ENCODE data around the gene SULT1C3. TPM values are rescaled to one million over a fixed set of nuclear protein-coding genes. Genes with fewer than 3 reads are reported as not detected.
"Not testable (repeated sequence)": the region's sequence is repeated elsewhere in the genome, so short reads cannot be mapped to it uniquely, and the experiment has no call there.

The SULT1C3 gene
- total RNA-seq, 1 donor from 2014 or later = not detected

DNA sequence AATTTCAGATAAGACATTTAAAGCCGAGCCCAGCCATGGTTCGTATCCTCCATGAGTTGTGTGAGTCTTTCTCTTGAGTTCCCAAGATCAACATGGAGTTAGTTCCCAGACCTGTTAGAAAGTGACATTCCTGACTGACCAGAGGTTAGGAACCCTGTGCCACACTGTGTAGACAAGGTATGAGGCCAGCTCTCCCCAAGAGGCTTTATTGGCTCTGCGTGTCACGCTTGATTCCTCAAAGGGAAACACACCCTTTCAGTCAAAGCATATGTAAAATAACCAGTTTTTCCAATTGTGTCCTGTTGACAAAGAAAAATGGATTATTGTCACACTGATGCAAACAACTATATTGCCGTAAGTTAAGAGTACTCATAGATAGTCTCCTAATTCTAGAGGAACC is 1.2 kb downstream of the SULT1C3 start:
- DNase-seq = no peak
- no peak for ATAC-seq
- intact Hi-C loops (cut with micrococcal nuclease) = no loop called here

- intact Hi-C loops (cut with micrococcal nuclease) = no loop called here
- DNase-seq (no peak), ATAC-seq (no peak)
These were observed 3.8 kb downstream of the SULT1C3 start for GRCh38 chr2:108243566-108243965.

DNA sequence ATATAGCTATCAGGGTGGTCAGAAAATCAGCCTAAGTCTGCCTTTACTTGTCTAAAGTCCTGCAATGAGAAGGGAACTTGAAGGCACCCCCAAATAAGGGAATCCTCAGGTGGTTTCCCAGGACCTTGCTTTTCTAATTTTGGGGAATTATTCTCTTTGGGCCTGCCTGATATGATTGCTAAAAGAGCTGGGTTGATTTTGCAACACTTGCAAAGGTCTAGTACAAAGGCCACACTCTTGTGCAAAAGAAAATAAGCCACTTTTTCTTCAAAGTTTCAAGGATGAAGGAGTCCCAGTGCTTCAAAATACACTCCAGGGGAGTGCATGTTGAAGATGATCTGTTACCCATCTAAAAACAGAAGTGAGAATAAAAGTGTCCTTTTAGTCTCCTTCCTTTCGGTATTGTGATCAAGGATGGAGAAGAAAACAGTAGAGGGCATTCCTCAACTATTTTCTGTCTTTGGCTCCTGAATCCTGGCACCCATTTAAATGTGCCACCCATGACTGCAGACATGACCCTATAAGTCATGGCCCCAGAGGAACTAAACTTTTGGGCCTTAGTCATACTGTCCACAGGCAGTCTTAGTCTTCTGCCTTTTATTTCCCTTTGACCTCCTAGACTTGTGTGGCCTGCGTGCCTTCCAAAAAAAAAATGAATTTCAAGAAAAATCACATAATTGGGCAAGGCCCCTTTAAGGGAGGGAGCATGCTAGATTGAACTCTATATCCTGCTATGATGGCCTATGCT is 5.1 kb downstream of the SULT1C3 start:
- ATAC-seq = no peak
- intact Hi-C loops (cut with micrococcal nuclease) = no loop called here
- no peak for DNase-seq

GRCh38 chr2:108253106-108253505 is 13.3 kb downstream of the SULT1C3 start:
- intact Hi-C loops (cut with micrococcal nuclease) = no loop called here
- ATAC-seq = no peak
- no peak for DNase-seq

DNA sequence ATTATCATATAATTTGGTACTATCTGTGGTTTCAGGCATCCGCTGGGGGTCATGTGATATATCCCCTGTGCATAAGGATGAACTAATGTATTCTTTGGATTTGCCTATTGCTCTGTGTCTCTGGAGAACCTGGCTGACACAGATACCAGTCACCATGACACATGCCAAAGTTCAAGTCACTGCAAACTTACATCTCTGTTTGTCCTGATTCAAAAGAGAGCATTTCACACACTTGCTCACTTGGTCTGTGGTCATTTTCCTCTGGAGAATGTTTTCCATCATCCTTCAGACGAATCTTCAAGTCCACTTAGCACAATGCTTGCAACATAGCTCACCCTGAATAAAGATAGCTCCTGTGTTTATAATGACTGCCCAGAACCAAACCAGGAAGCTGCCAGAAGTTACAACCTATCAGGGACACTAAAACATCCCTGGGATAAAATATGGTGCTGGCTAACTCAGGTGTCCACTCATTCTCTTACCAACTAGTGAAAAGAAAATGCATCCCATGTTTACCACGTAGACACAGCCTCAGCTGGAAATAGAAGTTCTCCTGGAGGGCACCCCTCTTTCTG is 18.1 kb downstream of the SULT1C3 start:
- no peak for DNase-seq
- ATAC-seq = no peak
- intact Hi-C loops (cut with micrococcal nuclease) = no loop called here

- no peak for ATAC-seq
- intact Hi-C loops (cut with micrococcal nuclease) = no loop called here
- no peak for DNase-seq
These were observed 21.0 kb downstream of the SULT1C3 start for GRCh38 chr2:108260773-108261172.

DNA sequence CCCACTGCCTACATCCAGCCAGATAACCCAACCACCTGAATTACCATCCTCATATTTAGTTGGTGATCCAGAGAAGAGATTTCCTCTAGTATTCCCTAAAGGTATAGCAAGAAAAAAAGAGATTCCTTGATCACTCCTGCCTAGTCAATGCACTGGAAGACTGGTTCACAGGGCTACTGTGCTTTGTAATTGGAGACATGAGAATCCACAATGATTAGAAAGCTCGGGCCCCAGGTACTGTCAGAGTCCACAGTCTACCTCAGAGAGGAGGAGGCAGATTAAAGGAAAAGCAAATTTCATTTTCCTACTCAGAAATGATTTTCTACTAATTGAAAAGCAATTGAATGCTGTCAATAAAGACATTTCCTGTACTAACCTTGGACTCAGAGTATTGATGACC is 22.3 kb downstream of the SULT1C3 start:
- intact Hi-C loops (cut with micrococcal nuclease) = no loop called here
- DNase-seq (no peak), ATAC-seq (no peak)

DNA sequence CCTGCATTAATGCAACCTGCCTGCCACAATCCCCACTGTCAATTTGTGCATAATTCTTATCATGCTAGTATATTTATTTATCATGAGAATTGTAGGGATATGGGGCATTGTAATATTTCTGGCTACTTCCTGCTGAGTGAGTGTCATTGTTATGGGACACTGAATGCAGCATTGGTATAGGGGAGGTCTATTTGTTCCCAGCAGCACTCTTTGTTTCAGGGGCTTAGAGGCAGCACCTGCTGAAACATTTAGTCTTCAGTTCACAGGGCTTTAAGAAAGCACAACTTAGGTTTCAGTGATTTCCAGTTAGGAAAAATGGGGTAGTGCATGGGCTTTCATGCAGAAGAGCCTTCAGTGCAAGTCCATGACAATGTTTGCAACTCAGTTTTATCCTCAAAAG is 23.6 kb downstream of the SULT1C3 start:
- intact Hi-C loops (cut with micrococcal nuclease) = no loop called here
- ATAC-seq (no peak), DNase-seq (no peak)

DNA sequence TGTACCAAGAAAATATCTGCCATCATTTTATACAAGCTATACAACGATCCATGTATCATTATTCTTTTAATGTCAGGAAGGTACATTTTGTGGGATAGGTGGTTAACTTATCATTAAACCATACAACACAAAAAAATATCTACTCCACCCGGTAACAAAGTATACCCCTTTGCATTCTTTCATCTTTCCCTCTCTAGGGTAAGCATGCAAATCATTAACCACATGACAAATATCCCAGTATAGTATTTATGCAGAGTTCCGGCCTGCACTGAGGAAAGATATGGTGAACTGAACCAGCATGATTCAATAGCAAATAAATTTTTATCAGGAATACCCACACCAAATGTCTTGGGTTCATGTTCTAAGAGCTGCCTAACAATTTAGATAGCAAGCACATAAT is 26.4 kb downstream of the SULT1C3 start:
- intact Hi-C loops (cut with micrococcal nuclease) = no loop called here
- no peak for DNase-seq
- ATAC-seq = no peak

DNA sequence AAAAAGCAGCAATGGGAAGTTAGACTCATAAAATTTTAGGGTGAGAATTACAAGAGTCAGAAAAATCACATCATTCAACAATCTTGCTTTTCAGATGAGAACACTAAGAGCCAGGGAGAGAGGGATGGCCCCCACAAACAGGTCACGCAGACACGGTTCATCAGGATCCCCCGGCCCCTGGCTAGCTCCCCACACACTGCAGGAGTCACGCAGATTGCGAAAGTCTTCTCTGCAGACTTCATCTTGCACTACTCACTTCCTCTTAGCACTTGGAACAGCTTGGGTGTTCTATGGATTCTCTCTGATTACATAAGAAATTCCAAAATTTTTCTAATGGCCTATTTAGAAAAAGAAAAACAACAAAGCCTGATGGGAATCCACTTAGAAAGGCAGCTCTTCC is 27.3 kb downstream of the SULT1C3 start:
- DNase-seq = no peak
- peak; percentile 47 for ATAC-seq
- intact Hi-C loops (cut with micrococcal nuclease) = no loop called here

DNA sequence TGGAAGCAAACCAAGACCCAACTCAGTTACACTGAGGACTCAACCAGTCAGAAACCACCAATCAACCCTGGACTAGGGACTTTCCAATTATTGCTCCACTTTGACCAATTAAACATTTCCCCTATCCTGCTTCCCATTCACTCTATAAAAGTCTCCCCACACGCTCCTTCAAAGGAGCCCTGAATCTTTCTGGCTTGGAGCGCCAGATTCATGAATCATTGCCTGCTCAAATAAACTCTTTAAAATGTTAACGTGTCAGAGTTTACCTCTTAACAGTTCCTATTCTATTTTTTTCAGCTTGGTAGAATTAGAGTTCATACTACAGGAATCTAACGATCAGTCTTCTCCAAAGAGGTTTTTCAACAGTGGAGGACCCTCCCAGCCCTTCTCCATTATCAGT is 28.2 kb downstream of the SULT1C3 start:
- intact Hi-C loops (cut with micrococcal nuclease) = no loop called here
- ATAC-seq (no peak), DNase-seq (no peak)

DNA sequence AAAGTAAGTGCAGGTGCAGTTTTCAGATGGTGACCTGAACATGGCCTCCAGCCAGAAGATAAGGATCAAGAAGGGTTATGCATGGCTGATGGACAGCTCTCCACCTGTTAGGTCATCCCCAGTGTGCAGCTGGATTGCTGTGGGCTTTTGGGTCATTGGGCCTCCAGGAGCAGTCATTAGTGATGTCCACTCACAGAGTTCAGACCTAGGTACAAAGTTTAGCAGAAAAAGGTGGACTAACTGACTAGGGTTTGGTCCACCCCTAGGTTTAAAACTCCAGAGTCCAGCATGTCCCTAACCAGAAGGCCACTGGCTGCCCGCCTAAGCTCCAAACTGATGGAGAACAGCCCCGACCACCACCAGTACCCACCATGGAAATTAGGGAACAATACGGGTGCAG is 30.6 kb downstream of the SULT1C3 start:
- DNase-seq = no peak
- intact Hi-C loops (cut with micrococcal nuclease) = no loop called here
- ATAC-seq = no peak

DNA sequence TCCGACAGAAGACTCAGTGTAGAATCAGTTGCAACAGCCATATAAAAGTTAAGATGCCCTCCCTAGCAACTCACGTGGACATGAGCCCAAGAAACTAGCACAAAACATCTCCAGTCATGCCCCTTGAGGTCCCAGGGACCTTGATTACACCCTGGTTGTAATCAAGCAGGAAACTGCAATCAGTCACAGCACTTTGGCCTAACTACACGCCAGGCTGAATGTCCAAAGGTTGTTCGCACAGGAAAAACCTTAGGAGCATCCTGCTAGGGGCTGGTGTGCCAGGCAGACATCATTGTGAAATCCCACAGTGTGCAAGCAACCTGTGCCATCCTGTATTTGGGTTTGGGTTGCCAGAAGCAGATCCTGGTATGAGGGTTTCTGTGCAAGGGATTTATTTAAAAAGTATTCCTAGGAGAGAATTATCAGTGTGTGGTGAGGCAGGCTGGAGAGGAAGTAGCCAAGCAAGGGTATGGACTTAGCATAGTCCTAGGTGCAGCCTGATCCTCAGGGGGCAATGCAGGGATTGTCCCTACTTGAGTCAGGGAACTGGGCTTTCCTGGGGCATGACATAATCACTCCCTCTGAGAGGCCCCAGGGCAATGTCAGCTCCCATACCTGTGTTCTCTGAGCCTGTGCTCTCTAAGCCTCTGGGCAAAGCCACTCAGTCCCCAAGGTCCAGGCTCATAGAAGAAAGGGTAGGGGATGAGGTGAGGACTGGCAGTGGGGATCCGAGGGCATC is 31.2 kb downstream of the SULT1C3 start:
- ATAC-seq (no peak), DNase-seq (no peak)
- intact Hi-C loops (cut with micrococcal nuclease) = no loop called here

DNA sequence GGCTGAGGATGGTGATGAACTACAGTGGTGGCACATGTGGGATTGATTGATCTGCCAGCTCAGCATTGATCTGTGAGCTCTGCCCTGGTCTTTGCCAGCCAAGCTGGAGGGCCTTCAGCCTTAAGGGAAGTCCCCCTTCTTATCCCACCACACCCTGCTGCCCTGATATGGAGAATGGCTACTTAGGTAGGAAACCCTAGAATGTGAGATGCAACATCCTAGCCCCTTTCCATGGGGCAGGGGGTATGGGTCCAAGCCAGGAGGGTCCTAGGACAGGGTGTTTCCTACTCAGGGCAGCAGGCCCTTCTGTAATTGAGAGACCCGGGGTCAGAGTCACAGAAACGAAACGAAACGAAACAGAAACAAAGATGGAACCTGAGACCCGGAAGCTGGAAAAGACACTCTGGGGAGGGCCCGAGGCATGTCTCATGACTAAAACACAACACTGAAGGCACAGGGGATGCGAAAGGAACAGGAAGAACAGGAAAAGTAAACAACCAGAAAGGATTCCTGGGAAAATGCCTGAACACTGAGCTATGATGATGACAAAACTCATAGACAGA is 32.0 kb downstream of the SULT1C3 start:
- ATAC-seq (peak; percentile 18), DNase-seq (no peak)
- intact Hi-C loops (cut with micrococcal nuclease) = no loop called here

- intact Hi-C loops (cut with micrococcal nuclease) = no loop called here
- DNase-seq (no peak), ATAC-seq (no peak)
These were observed 38.9 kb downstream of the SULT1C3 start for GRCh38 chr2:108278631-108279030.

DNA sequence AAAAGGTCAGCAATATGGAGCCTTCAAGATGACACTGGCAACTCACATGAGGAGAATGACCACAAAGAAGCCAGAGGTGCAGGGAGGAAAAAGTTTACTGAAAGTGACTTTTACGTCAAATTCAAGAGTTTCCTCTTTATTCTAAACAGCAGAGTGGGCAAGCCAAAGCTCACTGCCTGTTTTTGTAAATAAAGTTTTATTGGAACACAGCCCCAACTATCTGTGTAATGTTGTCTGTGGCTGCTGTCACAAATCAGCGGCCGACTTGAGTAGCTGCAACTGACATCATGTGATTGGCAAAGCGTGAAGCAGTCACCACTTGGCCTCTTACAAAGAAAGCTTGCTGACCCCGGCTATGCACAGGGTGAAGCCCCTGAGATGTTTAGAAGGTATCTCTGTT is 39.7 kb downstream of the SULT1C3 start:
- ATAC-seq (no peak), DNase-seq (no peak)
- intact Hi-C loops (cut with micrococcal nuclease) = no loop called here

DNA sequence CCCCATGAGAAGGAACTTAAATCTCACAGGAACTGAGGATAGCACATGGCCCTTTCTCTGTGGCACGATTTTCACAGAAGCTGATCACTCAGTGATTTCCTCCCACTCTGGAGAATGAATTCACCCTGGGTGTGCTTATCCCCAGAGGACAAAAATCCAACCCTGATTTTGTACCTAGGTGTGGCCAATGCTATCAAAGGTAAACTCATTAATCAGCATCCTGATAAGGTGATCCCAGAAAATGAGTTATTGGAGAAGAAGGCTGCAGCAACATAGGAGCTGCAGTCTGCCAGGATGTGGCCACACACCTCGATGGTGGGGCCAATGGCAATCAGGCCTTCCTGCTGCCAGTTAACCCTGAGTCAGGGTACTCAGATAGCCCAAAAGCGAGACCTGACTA is 40.7 kb downstream of the SULT1C3 start:
- DNase-seq (no peak), ATAC-seq (no peak)
- intact Hi-C loops (cut with micrococcal nuclease) = no loop called here

DNA sequence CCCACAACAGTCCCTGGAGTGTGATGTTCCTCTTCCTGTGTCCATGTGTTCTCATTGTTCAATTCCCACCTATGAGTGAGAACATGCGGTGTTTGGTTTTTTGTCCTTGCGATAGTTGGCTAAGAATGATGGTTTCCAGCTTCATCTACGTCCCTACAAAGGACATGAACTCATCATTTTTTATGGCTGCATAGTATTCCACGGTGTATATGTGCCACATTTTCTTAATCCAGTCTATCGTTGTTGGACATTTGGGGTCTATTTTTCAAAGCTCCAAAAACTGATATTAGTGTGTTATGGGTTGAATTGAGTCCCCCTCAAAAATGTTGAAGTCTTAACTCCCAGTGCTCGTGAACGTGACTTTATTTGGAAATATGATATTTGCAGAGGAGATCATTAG is 44.8 kb downstream of the SULT1C3 start:
- DNase-seq; ATAC-seq; intact Hi-C loops (cut with micrococcal nuclease): not testable (repeated sequence)

DNA sequence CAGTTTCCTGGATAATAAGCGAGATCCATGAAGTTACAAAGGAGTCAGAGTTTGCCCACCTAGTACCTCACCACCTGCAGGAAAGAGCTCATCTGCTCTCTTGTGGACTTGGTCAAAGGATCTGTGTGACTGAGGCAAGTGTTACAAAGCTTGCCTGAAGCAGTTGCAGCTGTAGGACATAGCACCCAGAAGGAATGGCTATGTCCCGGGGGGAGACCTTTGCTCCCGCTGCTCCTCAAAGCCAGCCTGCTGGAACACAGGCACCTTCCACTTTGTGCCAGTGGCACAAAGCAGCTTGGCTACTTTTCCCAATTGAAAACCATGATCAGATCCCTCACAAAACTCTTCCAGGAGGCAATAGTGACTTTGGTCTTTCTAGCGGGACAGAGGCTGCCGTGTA is 45.8 kb downstream of the SULT1C3 start:
- intact Hi-C loops (cut with micrococcal nuclease) = no loop called here
- no peak for DNase-seq
- no peak for ATAC-seq

DNA sequence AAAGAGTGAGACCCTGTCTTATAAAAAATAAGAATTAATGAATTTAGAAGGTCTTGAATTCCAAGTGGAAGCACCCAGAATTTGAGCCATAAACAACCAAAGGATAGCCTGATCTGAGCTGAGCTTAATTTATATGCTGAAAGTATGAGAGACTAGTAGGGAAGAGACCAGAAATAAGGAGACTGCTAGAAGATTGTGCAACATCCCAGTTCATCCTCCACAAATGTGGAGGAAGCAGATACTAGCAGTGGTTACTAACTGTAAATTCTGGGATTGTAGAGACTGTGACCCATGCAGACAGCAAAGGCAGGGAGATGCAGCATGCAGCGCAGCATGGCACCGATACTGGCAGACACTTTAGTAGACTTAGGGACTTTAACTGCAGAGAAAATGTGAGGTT is 47.4 kb downstream of the SULT1C3 start:
- intact Hi-C loops (cut with micrococcal nuclease) = no loop called here
- no peak for ATAC-seq
- no peak for DNase-seq

All from left ventricle myocardium superior (tissue), 1 donor.